ENCODE data around the gene FARS2. TPM values are rescaled to one million over a fixed set of nuclear protein-coding genes. Genes with fewer than 3 reads are reported as not detected.

The FARS2 gene
- polyA plus RNA-seq, 1 of the 3 experiments (the other 2 are of a cell fraction), result 12.5 TPM

DNA sequence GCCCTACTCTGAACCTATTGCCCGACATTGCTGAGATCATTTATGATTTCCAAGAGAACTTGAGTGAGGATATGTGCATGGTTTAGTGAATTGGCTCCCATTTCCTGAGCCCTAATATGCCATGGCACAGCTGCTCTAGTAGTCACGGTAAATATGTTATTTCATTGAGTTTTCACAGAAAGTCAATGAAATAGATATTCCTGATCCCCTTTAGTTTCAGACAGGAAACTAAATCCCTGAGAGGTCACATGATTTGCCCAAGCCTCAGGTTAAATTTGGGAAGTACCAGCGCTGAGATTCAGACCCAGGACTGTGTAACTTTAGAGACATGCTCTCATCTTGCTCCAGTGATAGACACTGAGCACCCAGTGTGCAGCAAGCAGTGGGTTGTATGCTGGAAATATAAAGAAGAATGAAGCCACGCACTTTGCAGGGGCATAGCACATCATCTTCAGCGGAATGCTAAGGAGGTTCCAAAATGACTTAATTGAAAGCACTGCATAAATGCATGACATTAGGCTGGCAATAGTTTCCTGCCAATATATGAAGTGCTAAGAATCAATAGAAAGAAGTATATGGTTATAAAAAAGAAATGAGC lies 70.6 kb downstream of the FARS2 start (continued):
- TF ChIP-seq, protein P1, sequence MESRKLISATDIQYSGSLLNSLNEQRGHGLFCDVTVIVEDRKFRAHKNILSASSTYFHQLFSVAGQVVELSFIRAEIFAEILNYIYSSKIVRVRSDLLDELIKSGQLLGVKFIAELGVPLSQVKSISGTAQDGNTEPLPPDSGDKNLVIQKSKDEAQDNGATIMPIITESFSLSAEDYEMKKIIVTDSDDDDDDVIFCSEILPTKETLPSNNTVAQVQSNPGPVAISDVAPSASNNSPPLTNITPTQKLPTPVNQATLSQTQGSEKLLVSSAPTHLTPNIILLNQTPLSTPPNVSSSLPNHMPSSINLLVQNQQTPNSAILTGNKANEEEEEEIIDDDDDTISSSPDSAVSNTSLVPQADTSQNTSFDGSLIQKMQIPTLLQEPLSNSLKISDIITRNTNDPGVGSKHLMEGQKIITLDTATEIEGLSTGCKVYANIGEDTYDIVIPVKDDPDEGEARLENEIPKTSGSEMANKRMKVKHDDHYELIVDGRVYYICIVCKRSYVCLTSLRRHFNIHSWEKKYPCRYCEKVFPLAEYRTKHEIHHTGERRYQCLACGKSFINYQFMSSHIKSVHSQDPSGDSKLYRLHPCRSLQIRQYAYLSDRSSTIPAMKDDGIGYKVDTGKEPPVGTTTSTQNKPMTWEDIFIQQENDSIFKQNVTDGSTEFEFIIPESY (IDR thresholded peaks at IDR 0.05; ENCODE audit: borderline replicate concordance, low read depth), result no peak
- TF ChIP-seq, protein P2, sequence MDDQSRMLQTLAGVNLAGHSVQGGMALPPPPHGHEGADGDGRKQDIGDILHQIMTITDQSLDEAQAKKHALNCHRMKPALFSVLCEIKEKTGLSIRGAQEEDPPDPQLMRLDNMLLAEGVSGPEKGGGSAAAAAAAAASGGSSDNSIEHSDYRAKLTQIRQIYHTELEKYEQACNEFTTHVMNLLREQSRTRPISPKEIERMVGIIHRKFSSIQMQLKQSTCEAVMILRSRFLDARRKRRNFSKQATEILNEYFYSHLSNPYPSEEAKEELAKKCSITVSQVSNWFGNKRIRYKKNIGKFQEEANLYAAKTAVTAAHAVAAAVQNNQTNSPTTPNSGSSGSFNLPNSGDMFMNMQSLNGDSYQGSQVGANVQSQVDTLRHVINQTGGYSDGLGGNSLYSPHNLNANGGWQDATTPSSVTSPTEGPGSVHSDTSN (IDR thresholded peaks at IDR 0.05), result no peak
- TF ChIP-seq EP300 (IDR thresholded peaks at IDR 0.05; ENCODE audit: borderline replicate concordance in 1 of 2, low read depth in 1 of 2, low read length in 1 of 2) (no peak), GATA2 (CRISPR knock-in tag; IDR thresholded peaks at IDR 0.05) (no peak)
- TF ChIP-seq, protein P3, sequence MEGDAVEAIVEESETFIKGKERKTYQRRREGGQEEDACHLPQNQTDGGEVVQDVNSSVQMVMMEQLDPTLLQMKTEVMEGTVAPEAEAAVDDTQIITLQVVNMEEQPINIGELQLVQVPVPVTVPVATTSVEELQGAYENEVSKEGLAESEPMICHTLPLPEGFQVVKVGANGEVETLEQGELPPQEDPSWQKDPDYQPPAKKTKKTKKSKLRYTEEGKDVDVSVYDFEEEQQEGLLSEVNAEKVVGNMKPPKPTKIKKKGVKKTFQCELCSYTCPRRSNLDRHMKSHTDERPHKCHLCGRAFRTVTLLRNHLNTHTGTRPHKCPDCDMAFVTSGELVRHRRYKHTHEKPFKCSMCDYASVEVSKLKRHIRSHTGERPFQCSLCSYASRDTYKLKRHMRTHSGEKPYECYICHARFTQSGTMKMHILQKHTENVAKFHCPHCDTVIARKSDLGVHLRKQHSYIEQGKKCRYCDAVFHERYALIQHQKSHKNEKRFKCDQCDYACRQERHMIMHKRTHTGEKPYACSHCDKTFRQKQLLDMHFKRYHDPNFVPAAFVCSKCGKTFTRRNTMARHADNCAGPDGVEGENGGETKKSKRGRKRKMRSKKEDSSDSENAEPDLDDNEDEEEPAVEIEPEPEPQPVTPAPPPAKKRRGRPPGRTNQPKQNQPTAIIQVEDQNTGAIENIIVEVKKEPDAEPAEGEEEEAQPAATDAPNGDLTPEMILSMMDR (IDR thresholded peaks at IDR 0.05), result no peak

DNA sequence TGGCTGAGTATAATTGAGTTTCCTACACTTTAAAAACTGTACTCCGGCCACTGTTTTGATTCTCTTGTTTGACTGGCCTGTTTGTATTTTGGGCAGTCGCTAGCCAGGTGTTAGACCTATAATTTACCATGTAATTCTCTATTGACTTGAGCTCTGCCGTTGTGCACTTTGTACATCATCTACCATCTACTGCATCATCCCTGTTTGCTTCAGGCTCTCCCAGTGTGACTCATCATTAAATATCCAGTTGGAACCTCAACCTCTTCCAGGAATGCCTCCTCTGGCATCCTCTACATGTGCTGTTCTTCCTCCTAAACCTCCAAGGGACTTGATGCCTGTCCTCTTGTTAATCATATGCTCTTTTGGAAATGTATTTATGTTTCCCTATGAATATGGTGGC lies 72.3 kb downstream of the FARS2 start:
- Histone ChIP-seq H3K4me3 (ENCODE audit: low read depth in 2 of 2, low read length in 1 of 2) (no peak overlapping the region), H3K79me2 (ENCODE audit: insufficient read depth) (no peaks in the 10 kb centered on the region), H3K9ac (no peak overlapping the region), H3K4me2 (no peak overlapping the region), H3F3A (replicated peaks; ENCODE audit: insufficient read depth) (no peaks in the 10 kb centered on the region), H3K4me1 (ENCODE audit: control insufficient read depth in 1 of 2, insufficient read depth in 2 of 2, low read depth in 1 of 2, low read length in 1 of 2) (no peaks in the 10 kb centered on the region), H3K9me3 (no peaks in the 10 kb centered on the region), H4K20me1 (ENCODE audit: insufficient read depth) (no peaks in the 10 kb centered on the region; the same call in 1 of the 2 replicates), H2AFZ (ENCODE audit: low read depth) (no peak overlapping the region), H3K9me2 (no peaks in the 10 kb centered on the region), H3K27ac (ENCODE audit: low read depth in 2 of 2, low read length in 1 of 2) (no peak overlapping the region), H3K36me3 (replicated peaks in 1 of 2; ENCODE audit: control insufficient read depth in 1 of 2, insufficient read depth in 2 of 2, low read length in 1 of 2) (no peaks in the 10 kb centered on the region), H3K27me3 (ENCODE audit: insufficient read depth) (no peaks in the 10 kb centered on the region)
- CTCF ChIA-PET, result interaction anchor here (1.1 kb wide), 1 partner anchor 9 kb away, joined by 3 read pairs; no protein-coding TSS in a partner anchor
- POLR2A ChIA-PET, result no interaction called here
- 71% methylated on average over 3 of the region's 3 CpGs for WGBS (ENCODE audit: low lambda C conversion rate)
- peak; percentile 37; the same call in 1 of the 2 replicates for TF ChIP-seq FOSL2 (IDR thresholded peaks at IDR 0.05; ENCODE audit: borderline replicate concordance, low read depth)
- TF ChIP-seq EP300 (IDR thresholded peaks at IDR 0.05; ENCODE audit: borderline replicate concordance in 1 of 2, low read depth in 1 of 2, low read length in 1 of 2), result no peak
- TF ChIP-seq JUND (IDR thresholded peaks at IDR 0.05), result peak; percentile 20; the same call in 1 of the 2 replicates
- DNase-seq, result no peak

DNA sequence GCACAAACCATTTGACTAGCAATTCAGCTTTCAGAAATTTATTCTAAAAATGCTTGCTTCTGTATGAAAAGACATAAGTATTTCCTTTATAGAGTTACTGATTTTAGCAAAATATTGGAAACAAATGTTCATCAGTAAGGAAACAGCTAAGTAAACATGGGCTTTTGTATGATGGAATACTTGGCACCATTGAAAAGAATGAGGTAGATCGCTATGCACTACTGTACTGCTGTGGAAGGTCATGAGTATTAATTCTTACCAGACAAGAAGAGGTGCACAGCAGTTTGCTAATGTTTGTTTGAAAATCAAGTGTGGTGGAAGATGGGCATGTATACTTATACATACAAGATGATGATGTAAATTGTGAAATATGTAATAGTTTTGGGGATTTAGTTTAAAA lies 73.0 kb downstream of the FARS2 start:
- H3K4me2 ChIP-seq, result no peak overlapping the region
- POLR2A ChIA-PET, result no interaction called here
- no peaks in the 10 kb centered on the region for H3K4me1 ChIP-seq (ENCODE audit: control insufficient read depth in 1 of 2, insufficient read depth in 2 of 2, low read depth in 1 of 2, low read length in 1 of 2)
- CTCF ChIA-PET, result interaction anchor here (1.1 kb wide), 1 partner anchor 9 kb away, joined by 3 read pairs; no protein-coding TSS in a partner anchor
- no peak overlapping the region for H3K9ac ChIP-seq
- TF ChIP-seq JUND (IDR thresholded peaks at IDR 0.05), result no peak
- no peak for TF ChIP-seq RFX5 (IDR thresholded peaks at IDR 0.05; ENCODE audit: low read length)
- TF ChIP-seq, protein P4, sequence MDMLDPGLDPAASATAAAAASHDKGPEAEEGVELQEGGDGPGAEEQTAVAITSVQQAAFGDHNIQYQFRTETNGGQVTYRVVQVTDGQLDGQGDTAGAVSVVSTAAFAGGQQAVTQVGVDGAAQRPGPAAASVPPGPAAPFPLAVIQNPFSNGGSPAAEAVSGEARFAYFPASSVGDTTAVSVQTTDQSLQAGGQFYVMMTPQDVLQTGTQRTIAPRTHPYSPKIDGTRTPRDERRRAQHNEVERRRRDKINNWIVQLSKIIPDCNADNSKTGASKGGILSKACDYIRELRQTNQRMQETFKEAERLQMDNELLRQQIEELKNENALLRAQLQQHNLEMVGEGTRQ (IDR thresholded peaks at IDR 0.05; ENCODE audit: borderline replicate concordance, low read depth, low read length), result no peak
- TF ChIP-seq, protein P1 (IDR thresholded peaks at IDR 0.05; ENCODE audit: borderline replicate concordance, low read depth), result no peak
- no peak for TF ChIP-seq YY1 (IDR thresholded peaks at IDR 0.05; ENCODE audit: low read depth)
- no peak for TF ChIP-seq TAF1 (IDR thresholded peaks at IDR 0.05; ENCODE audit: borderline replicate concordance, low read depth, low read length)
- TF ChIP-seq RCOR1 (IDR thresholded peaks at IDR 0.05; ENCODE audit: low read length), result no peak
- no peak for TF ChIP-seq TCF12 (IDR thresholded peaks at IDR 0.05)
- TF ChIP-seq ELF1 (IDR thresholded peaks at IDR 0.05), result no peak
- no peak overlapping the region for H2AFZ ChIP-seq (ENCODE audit: low read depth)
- H3K9me3 ChIP-seq, result no peaks in the 10 kb centered on the region
- no peaks in the 10 kb centered on the region; the same call in 1 of the 2 replicates for H4K20me1 ChIP-seq (ENCODE audit: insufficient read depth)
- H3K9me2 ChIP-seq, result no peaks in the 10 kb centered on the region
- H3K79me2 ChIP-seq (ENCODE audit: insufficient read depth), result no peaks in the 10 kb centered on the region
- 96% methylated on average over 1 of the region's 1 CpG for WGBS (ENCODE audit: low lambda C conversion rate)
- no peak overlapping the region for H3K27ac ChIP-seq (ENCODE audit: low read depth in 2 of 2, low read length in 1 of 2)
- DNase-seq, result no peak
- no peak overlapping the region for H3K4me3 ChIP-seq (ENCODE audit: low read depth in 2 of 2, low read length in 1 of 2)
- H3K36me3 ChIP-seq (replicated peaks in 1 of 2; ENCODE audit: control insufficient read depth in 1 of 2, insufficient read depth in 2 of 2, low read length in 1 of 2), result no peaks in the 10 kb centered on the region
- no peaks in the 10 kb centered on the region for H3K27me3 ChIP-seq (ENCODE audit: insufficient read depth)
- H3F3A ChIP-seq (replicated peaks; ENCODE audit: insufficient read depth), result no peaks in the 10 kb centered on the region
